Liver (tissue), 9 donors: ENCODE data around the gene SLC16A6. TPM values are rescaled to one million over a fixed set of nuclear protein-coding genes. Genes with fewer than 3 reads are reported as not detected.

ENCODE experiments used
- DNase-seq: peaks from one replicate; pipeline ENCODE4 v3.0.0-alpha.2; 2017; ENCODE audit warnings: low spot score
- H3K27ac ChIP-seq, 2 donors: one replicate each; pipeline ENCODE4 v1.7.0; 2013; ENCODE audit warnings: inconsistent platforms in 2 of 2, low read length in 2 of 2, control low read depth in 1 of 2, low read depth in 1 of 2, mild to moderate bottlenecking in 1 of 2
- H3K27me3 ChIP-seq, 4 donors: one replicate each; pipeline versions ENCODE4 v1.6.1 to v1.7.0; 2013; ENCODE audit warnings: low read length in 3 of 4, inconsistent platforms in 1 of 4, mild to moderate bottlenecking in 1 of 4, moderate library complexity in 1 of 4; ENCODE audit not compliant: control insufficient read depth in 4 of 4, insufficient read depth in 4 of 4
- H3K36me3 ChIP-seq, 4 donors: one replicate each; pipeline versions ENCODE4 v1.6.1 to v1.7.0; 2013; ENCODE audit warnings: low read length in 3 of 4, mild to moderate bottlenecking in 3 of 4, low read depth in 1 of 4, moderate library complexity in 1 of 4; ENCODE audit not compliant: control insufficient read depth in 4 of 4, insufficient read depth in 3 of 4
- H3K4me1 ChIP-seq, 4 donors: one replicate each; pipeline versions ENCODE4 v1.6.1 to v1.7.0; 2013; ENCODE audit warnings: low read length in 3 of 4, mild to moderate bottlenecking in 3 of 4, moderate library complexity in 1 of 4; ENCODE audit not compliant: control insufficient read depth in 4 of 4, insufficient read depth in 4 of 4
- H3K4me3 ChIP-seq, 3 donors: one replicate each; pipeline versions ENCODE4 v1.6.1 to v1.7.0; 2013; ENCODE audit warnings: low read length in 3 of 3, control low read depth in 1 of 3, low read depth in 1 of 3, mild to moderate bottlenecking in 1 of 3
- H3K9ac ChIP-seq, 2 donors: one replicate each; pipeline ENCODE4 v1.7.0; 2013; ENCODE audit warnings: low read length in 2 of 2, mild to moderate bottlenecking in 2 of 2, moderate library complexity in 2 of 2, control low read depth in 1 of 2, low read depth in 1 of 2
- H3K9me3 ChIP-seq, 4 donors: one replicate each; pipeline versions ENCODE4 v1.6.1 to v1.7.0; 2013; ENCODE audit warnings: low read length in 3 of 4; ENCODE audit not compliant: control insufficient read depth in 4 of 4
- ATF3 ChIP-seq: IDR thresholded peaks from 2 replicates; pipeline ENCODE4 v1.6.1; 2016; ENCODE audit warnings: antibody characterized with exemption
- CTCF ChIP-seq: fragments of 150-350 bp; IDR thresholded peaks from 2 replicates; pipeline ENCODE4 v1.5.1; 2017; ENCODE audit warnings: improper control_type of control experiment, low read depth, low read length; ENCODE audit not compliant: missing input control
- EGR1 ChIP-seq, 2 donors: IDR thresholded peaks; 2 replicates each; pipeline ENCODE4 v1.6.1; 2016 to 2018; ENCODE audit warnings: antibody characterized with exemption in 2 of 2, low read depth in 2 of 2
- FOXA1 ChIP-seq: IDR thresholded peaks from 2 replicates; pipeline ENCODE4 v1.6.1; 2016; ENCODE audit warnings: antibody characterized with exemption
- FOXA2 ChIP-seq: IDR thresholded peaks from 2 replicates; pipeline ENCODE4 v1.6.1; 2016; ENCODE audit warnings: antibody characterized with exemption
- GABPA ChIP-seq, 2 donors: IDR thresholded peaks in 1 of 2; conservative IDR thresholded peaks in 1 of 2; 2 replicates each; pipeline ENCODE4 v1.6.1; 2016; ENCODE audit warnings: antibody characterized with exemption in 2 of 2, mild to moderate bottlenecking in 1 of 2, moderate library complexity in 1 of 2
- HNF4A ChIP-seq, 2 donors: conservative IDR thresholded peaks; 2 replicates each; pipeline ENCODE4 v1.6.1; 2016; ENCODE audit warnings: antibody characterized with exemption in 2 of 2, mild to moderate bottlenecking in 2 of 2
- HNF4G ChIP-seq: IDR thresholded peaks from 2 replicates; pipeline ENCODE4 v1.6.1; 2016; ENCODE audit warnings: antibody characterized with exemption
- JUND ChIP-seq, 2 donors: IDR thresholded peaks; 2 replicates each; pipeline ENCODE4 v1.6.1; 2016; ENCODE audit warnings: antibody characterized with exemption in 2 of 2
- MAX ChIP-seq: IDR thresholded peaks from 2 replicates; pipeline ENCODE4 v1.6.1; 2016; ENCODE audit warnings: antibody characterized with exemption
- NR2F2 ChIP-seq: IDR thresholded peaks from 2 replicates; pipeline ENCODE4 v1.6.1; 2016; ENCODE audit warnings: antibody characterized with exemption
- RAD21 ChIP-seq, 2 donors: IDR thresholded peaks; 2 replicates each; pipeline ENCODE4 v1.6.1; 2016; ENCODE audit warnings: antibody characterized with exemption in 2 of 2, mild to moderate bottlenecking in 2 of 2
- REST ChIP-seq: IDR thresholded peaks from 2 replicates; pipeline ENCODE4 v1.6.1; 2016; ENCODE audit warnings: antibody characterized with exemption, mild to moderate bottlenecking
- RXRA ChIP-seq, 2 donors: IDR thresholded peaks; 2 replicates each; pipeline ENCODE4 v1.6.1; 2017 to 2018; ENCODE audit warnings: antibody characterized with exemption in 2 of 2, mild to moderate bottlenecking in 1 of 2
- SP1 ChIP-seq: IDR thresholded peaks from 2 replicates; pipeline ENCODE4 v1.6.1; 2018; ENCODE audit warnings: antibody characterized with exemption, mild to moderate bottlenecking
- TAF1 ChIP-seq: conservative IDR thresholded peaks from 2 replicates; pipeline ENCODE4 v1.6.1; 2016; ENCODE audit warnings: antibody characterized with exemption, mild to moderate bottlenecking
- YY1 ChIP-seq: IDR thresholded peaks from 2 replicates; pipeline ENCODE4 v1.6.1; 2016; ENCODE audit warnings: antibody characterized with exemption, mild to moderate bottlenecking
- ZBTB33 ChIP-seq: IDR thresholded peaks from 2 replicates; pipeline ENCODE4 v1.6.1; 2016; ENCODE audit warnings: antibody characterized with exemption
- WGBS: extraction: QIAGEN DNeasy Blood & Tissue Kit; methylation state at CpG from one replicate; pipeline ENCODE4 v1.1.7; 2013; 5-methylcytosine and 5-hydroxymethylcytosine counted together
- polyA plus RNA-seq, 2 donors: library from polyadenylated mRNA; stranded (reverse) in 1 of 2; unstranded in 1 of 2; fragments of 200-250 nt in 1 of 2; fragments of >200 nt in 1 of 2; fragmentation: Nextera tagmentation in 1 of 2; extraction: Ambion mirVana in 1 of 2; gene quantifications; one replicate each; pipeline versions ENCODE4 v1.2.1 to v1.2.3, GENCODE V29; 2013 to 2015
- total RNA-seq, 2 donors: library from RNA; depleted of rRNA; stranded (reverse); fragments of >200 nt; gene quantifications; one replicate each; pipeline ENCODE4 v1.2.3, GENCODE V29; 2014
- donor health status: healthy.
- donor health status: healthy.
- donor health status: healthy.
- donor health status: healthy.
- donor health status: healthy.

SLC16A6 gene
- total and polyA plus RNA-seq, 4 donors, result 0.11 to 0.92 (median 0.59) TPM

GRCh38 chr17:68238871-68239253, 52.1 kb downstream of the SLC16A6 start:
- no peak overlapping the region for H3K9ac ChIP-seq
- no peaks in the 10 kb centered on the region for H3K9me3 ChIP-seq
- WGBS, result 90% methylated on average over 3 of the region's 3 CpGs
- no peaks in the 10 kb centered on the region for H3K36me3 ChIP-seq
- no peak overlapping the region for H3K27ac ChIP-seq
- DNase-seq, result no peak
- no peak for TF ChIP-seq REST
- no peak for TF ChIP-seq SP1
- no peak for TF ChIP-seq NR2F2
- TF ChIP-seq GABPA (IDR thresholded peaks at IDR 0.05 in 1 of 2, conservative IDR thresholded peaks at IDR 0.05 in 1 of 2), result no peak
- no peak for TF ChIP-seq HNF4A (conservative IDR thresholded peaks at IDR 0.05)
- no peaks in the 10 kb centered on the region for H3K27me3 ChIP-seq
- H3K4me3 ChIP-seq, result no peak overlapping the region
- H3K4me1 ChIP-seq, result no peaks in the 10 kb centered on the region

GRCh38 chr17:68238164-68238870, 52.6 kb downstream of the SLC16A6 start:
- no peaks in the 10 kb centered on the region for H3K4me1 ChIP-seq
- DNase-seq, result no peak
- H3K4me3 ChIP-seq, result no peak overlapping the region
- H3K27me3 ChIP-seq, result no peaks in the 10 kb centered on the region
- no peaks in the 10 kb centered on the region for H3K9me3 ChIP-seq
- H3K36me3 ChIP-seq, result no peaks in the 10 kb centered on the region
- no peak for TF ChIP-seq ATF3
- no peak for TF ChIP-seq HNF4G
- no peak for TF ChIP-seq YY1
- no peak for TF ChIP-seq REST
- no peak for TF ChIP-seq RAD21 (IDR thresholded peaks at IDR 0.05)
- TF ChIP-seq FOXA1, result no peak
- no peak for TF ChIP-seq FOXA2
- no peak for TF ChIP-seq MAX
- TF ChIP-seq GABPA (IDR thresholded peaks at IDR 0.05 in 1 of 2, conservative IDR thresholded peaks at IDR 0.05 in 1 of 2), result no peak
- TF ChIP-seq CTCF, result no peak
- TF ChIP-seq TAF1, result no peak
- no peak for TF ChIP-seq NR2F2
- no peak for TF ChIP-seq RXRA (IDR thresholded peaks at IDR 0.05)
- no peak for TF ChIP-seq JUND (IDR thresholded peaks at IDR 0.05)
- TF ChIP-seq EGR1 (IDR thresholded peaks at IDR 0.05; ENCODE audit: low read depth in 2 of 2), result no peak
- no peak for TF ChIP-seq HNF4A (conservative IDR thresholded peaks at IDR 0.05)
- TF ChIP-seq ZBTB33, result no peak
- 72% methylated on average over 3 of the region's 3 CpGs for WGBS
- peak overlapping the region in 1 of 2 donors; percentile 69 for H3K27ac ChIP-seq
- peak overlapping the region in 1 of 2 donors; percentile 3 for H3K9ac ChIP-seq
